ENCODE data around the gene CLIC1.

CLIC1 gene

GRCh38 chr6:31777667-31778050, 41.3 kb upstream of the CLIC1 start:
- Histone ChIP-seq H3K9ac (ENCODE audit: low read length in 2 of 2) (no peak overlapping the region), H3K36me3 (ENCODE audit: control insufficient read depth in 2 of 2, insufficient read depth in 2 of 2, low read length in 2 of 2) (peaks cover 23 to 25% of the 10 kb centered on the region in 2 donors), H3K4me1 (ENCODE audit: control insufficient read depth, insufficient read depth, low read length) (peaks cover 9% of the 10 kb centered on the region), H3K9me3 (ENCODE audit: control insufficient read depth in 2 of 2, low read length in 2 of 2) (no peaks in the 10 kb centered on the region), H3K27ac (ENCODE audit: low read length) (no peak overlapping the region), H3K27me3 (ENCODE audit: control insufficient read depth in 1 of 2, insufficient read depth in 2 of 2, low read length in 2 of 2) (no peaks in the 10 kb centered on the region), H3K4me3 (ENCODE audit: low read length in 2 of 2) (no peak overlapping the region)

GRCh38 chr6:31776989-31777666, 40.8 kb upstream of the CLIC1 start, which contains the start of gene VWA7:
Gene VWA7, minus strand, starts transcription at chr6:31777328. Its CDS starts 549 bp downstream, at chr6:31776779.
- Histone ChIP-seq H3K27me3 (ENCODE audit: control insufficient read depth in 1 of 2, insufficient read depth in 2 of 2, low read length in 2 of 2) (no peaks in the 10 kb centered on the region), H3K4me1 (ENCODE audit: control insufficient read depth, insufficient read depth, low read length) (peaks cover 9% of the 10 kb centered on the region), H3K4me3 (ENCODE audit: low read length in 2 of 2) (no peak within 1 kb of the TSS), H3K9ac (ENCODE audit: low read length in 2 of 2) (peak within 1 kb of the TSS in 1 of 2 donors; percentile 36), H3K9me3 (ENCODE audit: control insufficient read depth in 2 of 2, low read length in 2 of 2) (no peaks in the 10 kb centered on the region), H3K36me3 (ENCODE audit: control insufficient read depth in 2 of 2, insufficient read depth in 2 of 2, low read length in 2 of 2) (peaks cover 19 to 21% of the 10 kb centered on the region in 2 donors), H3K27ac (ENCODE audit: low read length) (no peak within 1 kb of the TSS)

- Histone ChIP-seq H3K27ac (ENCODE audit: low read length) (no peak overlapping the region), H3K9me3 (ENCODE audit: control insufficient read depth in 2 of 2, low read length in 2 of 2) (no peaks in the 10 kb centered on the region), H3K4me1 (ENCODE audit: control insufficient read depth, insufficient read depth, low read length) (peaks cover 9% of the 10 kb centered on the region), H3K4me3 (ENCODE audit: low read length in 2 of 2) (no peak overlapping the region), H3K9ac (ENCODE audit: low read length in 2 of 2) (peak overlapping the region in 1 of 2 donors; percentile 36), H3K36me3 (ENCODE audit: control insufficient read depth in 2 of 2, insufficient read depth in 2 of 2, low read length in 2 of 2) (peaks cover 15 to 17% of the 10 kb centered on the region in 2 donors), H3K27me3 (ENCODE audit: control insufficient read depth in 1 of 2, insufficient read depth in 2 of 2, low read length in 2 of 2) (no peaks in the 10 kb centered on the region)
Observed at GRCh38 chr6:31776485-31776988, 40.2 kb upstream of the CLIC1 start.

- Histone ChIP-seq H3K36me3 (ENCODE audit: control insufficient read depth in 2 of 2, insufficient read depth in 2 of 2, low read length in 2 of 2) (peaks cover 13 to 17% of the 10 kb centered on the region in 2 donors), H3K4me1 (ENCODE audit: control insufficient read depth, insufficient read depth, low read length) (peaks cover 9% of the 10 kb centered on the region), H3K27me3 (ENCODE audit: control insufficient read depth in 1 of 2, insufficient read depth in 2 of 2, low read length in 2 of 2) (no peaks in the 10 kb centered on the region), H3K27ac (ENCODE audit: low read length) (no peak overlapping the region), H3K9ac (ENCODE audit: low read length in 2 of 2) (no peak overlapping the region), H3K9me3 (ENCODE audit: control insufficient read depth in 2 of 2, low read length in 2 of 2) (no peaks in the 10 kb centered on the region), H3K4me3 (ENCODE audit: low read length in 2 of 2) (no peak overlapping the region)
Observed at GRCh38 chr6:31775633-31776484, 39.5 kb upstream of the CLIC1 start.

GRCh38 chr6:31775184-31775583, 38.9 kb upstream of the CLIC1 start:
- Histone ChIP-seq H3K36me3 (ENCODE audit: control insufficient read depth in 2 of 2, insufficient read depth in 2 of 2, low read length in 2 of 2) (peaks cover 6 to 10% of the 10 kb centered on the region in 2 donors), H3K27me3 (ENCODE audit: control insufficient read depth in 1 of 2, insufficient read depth in 2 of 2, low read length in 2 of 2) (no peaks in the 10 kb centered on the region), H3K4me3 (ENCODE audit: low read length in 2 of 2) (no peak overlapping the region), H3K9me3 (ENCODE audit: control insufficient read depth in 2 of 2, low read length in 2 of 2) (no peaks in the 10 kb centered on the region), H3K27ac (ENCODE audit: low read length) (no peak overlapping the region), H3K9ac (ENCODE audit: low read length in 2 of 2) (no peak overlapping the region), H3K4me1 (ENCODE audit: control insufficient read depth, insufficient read depth, low read length) (peaks cover 9% of the 10 kb centered on the region)

GRCh38 chr6:31771992-31772358, 35.6 kb upstream of the CLIC1 start:
- no peak overlapping the region for H3K4me3 ChIP-seq (ENCODE audit: low read length in 2 of 2)
- no peaks in the 10 kb centered on the region for H3K9me3 ChIP-seq (ENCODE audit: control insufficient read depth in 2 of 2, low read length in 2 of 2)
- H3K27ac ChIP-seq (ENCODE audit: low read length) = no peak overlapping the region
- no peaks in the 10 kb centered on the region for H3K36me3 ChIP-seq (ENCODE audit: control insufficient read depth in 2 of 2, insufficient read depth in 2 of 2, low read length in 2 of 2)
- H3K27me3 ChIP-seq (ENCODE audit: control insufficient read depth in 1 of 2, insufficient read depth in 2 of 2, low read length in 2 of 2) = no peaks in the 10 kb centered on the region
- peaks cover 6% of the 10 kb centered on the region for H3K4me1 ChIP-seq (ENCODE audit: control insufficient read depth, insufficient read depth, low read length)
- no peak overlapping the region for H3K9ac ChIP-seq (ENCODE audit: low read length in 2 of 2)

- Histone ChIP-seq H3K27ac (ENCODE audit: low read length) (no peak overlapping the region), H3K9ac (ENCODE audit: low read length in 2 of 2) (no peak overlapping the region), H3K4me1 (ENCODE audit: control insufficient read depth, insufficient read depth, low read length) (peaks cover 6% of the 10 kb centered on the region), H3K27me3 (ENCODE audit: control insufficient read depth in 1 of 2, insufficient read depth in 2 of 2, low read length in 2 of 2) (peaks cover 3 to 8% of the 10 kb centered on the region in 2 donors), H3K9me3 (ENCODE audit: control insufficient read depth in 2 of 2, low read length in 2 of 2) (no peaks in the 10 kb centered on the region), H3K36me3 (ENCODE audit: control insufficient read depth in 2 of 2, insufficient read depth in 2 of 2, low read length in 2 of 2) (no peaks in the 10 kb centered on the region), H3K4me3 (ENCODE audit: low read length in 2 of 2) (no peak overlapping the region)
Observed at GRCh38 chr6:31770860-31771259, 34.5 kb upstream of the CLIC1 start.

GRCh38 chr6:31769684-31770371, 33.5 kb upstream of the CLIC1 start:
- no peaks in the 10 kb centered on the region for H3K9me3 ChIP-seq (ENCODE audit: control insufficient read depth in 2 of 2, low read length in 2 of 2)
- H3K4me3 ChIP-seq (ENCODE audit: low read length in 2 of 2) = no peak overlapping the region
- no peak overlapping the region for H3K27ac ChIP-seq (ENCODE audit: low read length)
- H3K27me3 ChIP-seq (ENCODE audit: control insufficient read depth in 1 of 2, insufficient read depth in 2 of 2, low read length in 2 of 2) = peaks cover 3 to 9% of the 10 kb centered on the region in 2 donors
- H3K4me1 ChIP-seq (ENCODE audit: control insufficient read depth, insufficient read depth, low read length) = peaks cover 6% of the 10 kb centered on the region
- H3K36me3 ChIP-seq (ENCODE audit: control insufficient read depth in 2 of 2, insufficient read depth in 2 of 2, low read length in 2 of 2) = no peaks in the 10 kb centered on the region
- no peak overlapping the region for H3K9ac ChIP-seq (ENCODE audit: low read length in 2 of 2)

GRCh38 chr6:31768363-31769257, 32.3 kb upstream of the CLIC1 start:
- Histone ChIP-seq H3K27me3 (ENCODE audit: control insufficient read depth in 1 of 2, insufficient read depth in 2 of 2, low read length in 2 of 2) (peaks cover 3 to 9% of the 10 kb centered on the region in 2 donors), H3K9ac (ENCODE audit: low read length in 2 of 2) (no peak overlapping the region), H3K36me3 (ENCODE audit: control insufficient read depth in 2 of 2, insufficient read depth in 2 of 2, low read length in 2 of 2) (no peaks in the 10 kb centered on the region), H3K4me1 (ENCODE audit: control insufficient read depth, insufficient read depth, low read length) (peaks cover 6% of the 10 kb centered on the region), H3K4me3 (ENCODE audit: low read length in 2 of 2) (no peak overlapping the region), H3K9me3 (ENCODE audit: control insufficient read depth in 2 of 2, low read length in 2 of 2) (no peaks in the 10 kb centered on the region), H3K27ac (ENCODE audit: low read length) (no peak overlapping the region)

Data from stomach smooth muscle (tissue), 2 donors.